H1 (cell line): Measurements from ENCODE around the gene KIAA1143. TPM values are rescaled to one million over a fixed set of nuclear protein-coding genes. Genes with fewer than 3 reads are reported as not detected.

Experiments used
- CTCF ChIA-PET: fragments of 300-600 bp; sonication (Branson Sonifier 250); formaldehyde crosslinking; loops from one replicate; lab custom pipeline; 2021; ENCODE audit not compliant: partially characterized antibody; lab: Charles Lee
- POLR2A ChIA-PET: fragments of 300-600 bp; sonication (Branson Sonifier 250); formaldehyde crosslinking; loops from one replicate; lab custom pipeline; 2021; ENCODE audit warnings: inconsistent platforms; ENCODE audit not compliant: partially characterized antibody; lab: Charles Lee
- DNase-seq, 2 experiments: peaks; one replicate each; pipeline versions ENCODE4 v3.0.0 to v3.0.0-alpha.2; 2010 to 2022; ENCODE audit warnings: low spot score in 2 of 2, low read depth in 1 of 2, mixed read lengths in 1 of 2
- FAIRE-seq: peaks from 2 replicates; lab custom pipeline; 2011; peaks lifted over from hg19 to GRCh38; lab: Jason Lieb, UNC
- H2AFZ ChIP-seq: 2 replicates; pipeline ENCODE4 v1.8.1; 2012; ENCODE audit warnings: low read length, inconsistent platforms
- H2AK5ac ChIP-seq: 2 replicates; pipeline ENCODE4 v1.6.1; 2013; ENCODE audit warnings: low read depth, low read length
- H2BK120ac ChIP-seq: replicated peaks from 2 replicates; pipeline ENCODE3; 2013; ENCODE audit warnings: low read depth, low read length, inconsistent platforms
- H2BK12ac ChIP-seq: 2 replicates; pipeline ENCODE4 v1.6.1; 2013; ENCODE audit warnings: low read depth, low read length
- H2BK15ac ChIP-seq: 2 replicates; pipeline ENCODE4 v1.6.1; 2013; ENCODE audit warnings: low read length
- H2BK20ac ChIP-seq: 2 replicates; pipeline ENCODE4 v1.6.1; 2013; ENCODE audit warnings: low read length
- H2BK5ac ChIP-seq: 2 replicates; pipeline ENCODE4 v1.6.1; 2013; ENCODE audit warnings: low read depth, low read length
- H3K14ac ChIP-seq: 2 replicates; pipeline ENCODE4 v1.6.1; 2013; ENCODE audit warnings: inconsistent platforms; ENCODE audit not compliant: insufficient read length
- H3K18ac ChIP-seq: 2 replicates; pipeline ENCODE4 v1.6.1; 2013; ENCODE audit warnings: low read length; ENCODE audit errors: extremely low read depth
- H3K23ac ChIP-seq: 2 replicates; pipeline ENCODE4 v1.6.1; 2013; ENCODE audit warnings: inconsistent platforms; ENCODE audit not compliant: insufficient read length
- H3K23me2 ChIP-seq: 2 replicates; pipeline ENCODE4 v1.6.1; 2013; ENCODE audit warnings: low read depth, low read length
- H3K27ac ChIP-seq: 2 replicates; pipeline ENCODE4 v1.6.1; 2011; ENCODE audit warnings: low read depth, low read length, inconsistent platforms
- H3K27me3 ChIP-seq, 4 experiments: replicated peaks in 1 of 4; 1 replicate in 1 of 4; 2 replicates in 3 of 4; pipeline versions ENCODE4 v1.6.1 to v1.8.1; 2011 to 2013; ENCODE audit warnings: low read length in 3 of 4, mild to moderate bottlenecking in 3 of 4, inconsistent platforms in 2 of 4, mixed read lengths in 2 of 4, moderate library complexity in 1 of 4; ENCODE audit not compliant: control insufficient read depth in 3 of 4, insufficient read depth in 3 of 4; ENCODE audit errors: extremely low read depth in 1 of 4
- H3K36me3 ChIP-seq, 4 experiments: 2 replicates each; pipeline versions ENCODE4 v1.6.1 to v1.8.1; 2011 to 2013; ENCODE audit warnings: mild to moderate bottlenecking in 4 of 4, low read length in 3 of 4, moderate library complexity in 2 of 4, control low read depth in 1 of 4, inconsistent platforms in 1 of 4; ENCODE audit not compliant: insufficient read depth in 4 of 4, control insufficient read depth in 2 of 4
- H3K4ac ChIP-seq: replicated peaks from 2 replicates; pipeline ENCODE3; 2013; ENCODE audit warnings: low read length, low read depth, mixed read lengths, inconsistent platforms; ENCODE audit not compliant: insufficient read length
- H3K4me1 ChIP-seq, 4 experiments: replicated peaks in 1 of 4; 1 replicate in 1 of 4; 2 replicates in 3 of 4; pipeline versions ENCODE4 v1.6.1 to v1.8.1; 2011 to 2013; ENCODE audit warnings: low read length in 3 of 4, inconsistent platforms in 2 of 4, mixed read lengths in 1 of 4; ENCODE audit not compliant: insufficient read depth in 4 of 4, control insufficient read depth in 3 of 4
- H3K4me2 ChIP-seq, 2 experiments: 2 replicates each; pipeline versions ENCODE4 v1.6.1 to v1.8.1; 2011 to 2013; ENCODE audit warnings: low read depth in 2 of 2, low read length in 2 of 2, control low read depth in 1 of 2, inconsistent platforms in 1 of 2, mild to moderate bottlenecking in 1 of 2; ENCODE audit not compliant: insufficient read depth in 1 of 2
- H3K4me3 ChIP-seq, 4 experiments: fragments of 200-600, 300-600 bp in 1 of 4; sonication (generic), shearing (Covaris generic), sonication (Bioruptor Twin) in 1 of 4; 2 replicates each; pipeline versions ENCODE4 v1.5.1 to v1.8.1; 2011 to 2016; ENCODE audit warnings: low read length in 4 of 4, low read depth in 3 of 4, control low read depth in 2 of 4, inconsistent platforms in 2 of 4, mild to moderate bottlenecking in 2 of 4, mixed read lengths in 1 of 4, moderate library complexity in 1 of 4; ENCODE audit not compliant: insufficient read depth in 2 of 4; ENCODE audit errors: extremely low read depth in 1 of 4
- H3K56ac ChIP-seq: replicated peaks from 2 replicates; pipeline ENCODE3; 2013; ENCODE audit warnings: low read depth, mild to moderate bottlenecking, mixed read lengths, low read length, inconsistent platforms; ENCODE audit not compliant: insufficient read length
- H3K79me1 ChIP-seq: 2 replicates; pipeline ENCODE4 v1.6.1; 2013; ENCODE audit warnings: low read depth, low read length, control low read depth
- H3K79me2 ChIP-seq, 2 experiments: 2 replicates each; pipeline versions ENCODE4 v1.6.1 to v1.8.1; 2012 to 2013; ENCODE audit warnings: low read length in 2 of 2, mild to moderate bottlenecking in 2 of 2, inconsistent platforms in 1 of 2; ENCODE audit not compliant: insufficient read depth in 2 of 2, control insufficient read depth in 1 of 2
- H3K9ac ChIP-seq, 4 experiments: replicated peaks in 1 of 4; 1 replicate in 1 of 4; 2 replicates in 3 of 4; pipeline versions ENCODE4 v1.6.1 to v1.8.1; 2011 to 2013; ENCODE audit warnings: low read depth in 3 of 4, low read length in 3 of 4, control low read depth in 2 of 4, mild to moderate bottlenecking in 2 of 4, moderate library complexity in 2 of 4, inconsistent platforms in 1 of 4; ENCODE audit errors: extremely low read depth in 1 of 4
- H3K9me3 ChIP-seq, 2 experiments: 2 replicates each; pipeline versions ENCODE4 v1.6.1 to v1.8.1; 2012 to 2013; ENCODE audit warnings: mild to moderate bottlenecking in 2 of 2, moderate library complexity in 2 of 2, control low read depth in 1 of 2, inconsistent platforms in 1 of 2, low read depth in 1 of 2, low read length in 1 of 2, mixed read lengths in 1 of 2; ENCODE audit not compliant: insufficient read depth in 2 of 2
- H4K20me1 ChIP-seq, 2 experiments: replicated peaks in 1 of 2; 2 replicates each; pipeline versions ENCODE3 to v1.8.1; 2011 to 2013; ENCODE audit warnings: inconsistent platforms in 2 of 2, low read length in 2 of 2, mild to moderate bottlenecking in 1 of 2; ENCODE audit not compliant: insufficient read depth in 2 of 2, control insufficient read depth in 1 of 2
- H4K5ac ChIP-seq: 2 replicates; pipeline ENCODE4 v1.6.1; 2013; ENCODE audit warnings: low read length, low read depth, mixed read lengths, inconsistent platforms; ENCODE audit not compliant: insufficient read length
- H4K8ac ChIP-seq: 2 replicates; pipeline ENCODE4 v1.8.0; 2013; ENCODE audit warnings: mild to moderate bottlenecking, moderate library complexity, low read length, inconsistent platforms; ENCODE audit not compliant: insufficient read depth; ENCODE audit errors: extremely low read depth
- H4K91ac ChIP-seq: replicated peaks from 2 replicates; pipeline ENCODE3; 2013; ENCODE audit warnings: low read length, mixed read lengths, inconsistent platforms; ENCODE audit not compliant: insufficient read length
- BCL11A ChIP-seq, 2 experiments: IDR thresholded peaks; one replicate each; pipeline ENCODE4 v1.6.1; 2011; ENCODE audit warnings: low read depth in 2 of 2, low read length in 2 of 2, mild to moderate bottlenecking in 2 of 2
- EP300 ChIP-seq, 2 experiments: IDR thresholded peaks; 1 replicate in 1 of 2; 2 replicates in 1 of 2; pipeline ENCODE4 v1.6.1; 2011 to 2012; ENCODE audit warnings: low read depth in 2 of 2, low read length in 2 of 2, mild to moderate bottlenecking in 2 of 2, borderline replicate concordance in 1 of 2, inconsistent platforms in 1 of 2, moderate library complexity in 1 of 2
- EZH2 ChIP-seq: fragments of 200-600 bp; sonication (generic); IDR thresholded peaks from 2 replicates; pipeline ENCODE4 v1.7.1; 2012; ENCODE audit warnings: low read depth, mild to moderate bottlenecking, moderate library complexity, low read length, inconsistent platforms; ENCODE audit not compliant: severe bottlenecking
- KDM4A ChIP-seq: IDR thresholded peaks from one replicate; pipeline ENCODE4 v1.7.1; 2012; ENCODE audit warnings: low read depth, mild to moderate bottlenecking, moderate library complexity, low read length, inconsistent platforms; ENCODE audit not compliant: severe bottlenecking
- NANOG ChIP-seq: IDR thresholded peaks from 2 replicates; pipeline ENCODE4 v1.6.1; 2011; ENCODE audit warnings: low read length, low read depth, mild to moderate bottlenecking, inconsistent platforms; ENCODE audit not compliant: insufficient read depth, poor library complexity, severe bottlenecking
- NRF1 ChIP-seq: IDR thresholded peaks from 2 replicates; pipeline ENCODE4 v1.6.1; 2011; ENCODE audit warnings: mild to moderate bottlenecking, low read depth, low read length, improper control_type of control experiment
- PHF8 ChIP-seq: fragments of 200-600 bp; sonication (generic); conservative IDR thresholded peaks from 2 replicates; pipeline ENCODE4 v1.7.1; 2012; ENCODE audit warnings: low read depth, mild to moderate bottlenecking, inconsistent platforms, low read length, moderate library complexity
- RAD21 ChIP-seq, 2 experiments: IDR thresholded peaks in 1 of 2; conservative IDR thresholded peaks in 1 of 2; 2 replicates each; pipeline ENCODE4 v1.6.1; 2011; ENCODE audit warnings: low read depth in 2 of 2, low read length in 2 of 2, improper control_type of control experiment in 1 of 2, inconsistent platforms in 1 of 2, mild to moderate bottlenecking in 1 of 2, moderate library complexity in 1 of 2
- SAP30 ChIP-seq: fragments of 300-600 bp; sonication (generic); IDR thresholded peaks from 2 replicates; pipeline ENCODE4 v1.7.1; 2012; ENCODE audit warnings: low read length, moderate library complexity, mild to moderate bottlenecking, inconsistent platforms; ENCODE audit not compliant: insufficient read depth, insufficient replicate concordance
- TEAD4 ChIP-seq: IDR thresholded peaks from 2 replicates; pipeline ENCODE4 v1.6.1; 2012; ENCODE audit warnings: low read depth, low read length, inconsistent platforms, mixed read lengths
- YY1 ChIP-seq: IDR thresholded peaks from 2 replicates; pipeline ENCODE4 v1.6.1; 2011; ENCODE audit warnings: low read depth, mild to moderate bottlenecking, low read length
- ZNF274 ChIP-seq: IDR thresholded peaks from 2 replicates; pipeline ENCODE4 v1.7.0; 2012; ENCODE audit warnings: low read length, borderline replicate concordance; ENCODE audit errors: extremely low read depth
- WGBS, 2 experiments: shearing (Covaris generic) in 1 of 2; methylation state at CpG; one replicate each; pipeline versions ENCODE4 v1.1.6 to v1.1.7; 2013 to 2015; ENCODE audit warnings: low lambda C conversion rate in 2 of 2, mixed read lengths in 2 of 2, inconsistent platforms in 1 of 2, low coverage in 1 of 2, missing lambda C conversion rate in 1 of 2; ENCODE audit not compliant: insufficient replicate concordance in 2 of 2, insufficient coverage in 1 of 2, insufficient read length in 1 of 2; ENCODE audit errors: extremely low coverage in 1 of 2, missing lambda C conversion rate in 1 of 2; 5-methylcytosine and 5-hydroxymethylcytosine counted together
- polyA plus RNA-seq, 7 experiments: library from polyadenylated mRNA; depleted of rRNA in 3 of 7; stranded (reverse) in 5 of 7; unstranded in 2 of 7; fragments of >200 nt in 5 of 7; fragments of 200-250 nt in 2 of 7; gene quantifications; 1 replicate in 5 of 7; 2 replicates in 1 of 7; 4 replicates in 1 of 7; pipeline versions ENCODE4 v1.2.1 to v1.2.3, GENCODE V29; 2011 to 2013; ENCODE audit warnings: missing spikeins in 2 of 7, mixed read lengths in 2 of 7
- total RNA-seq: library from RNA; stranded (reverse); fragmentation: NEBNext Ultra II Directional; extraction: Animal tissue kit (Norgen Biotek cat#: 25700); gene quantifications from 2 replicates; pipeline ENCODE4 v1.2.1, GENCODE V29; 2021

Gene KIAA1143
- total and polyA plus RNA-seq, 2 of the 8 experiments (the other 6 are each of a cell fraction or from before 2014, with no cell fraction given): 16.2 to 67.2 TPM

DNA sequence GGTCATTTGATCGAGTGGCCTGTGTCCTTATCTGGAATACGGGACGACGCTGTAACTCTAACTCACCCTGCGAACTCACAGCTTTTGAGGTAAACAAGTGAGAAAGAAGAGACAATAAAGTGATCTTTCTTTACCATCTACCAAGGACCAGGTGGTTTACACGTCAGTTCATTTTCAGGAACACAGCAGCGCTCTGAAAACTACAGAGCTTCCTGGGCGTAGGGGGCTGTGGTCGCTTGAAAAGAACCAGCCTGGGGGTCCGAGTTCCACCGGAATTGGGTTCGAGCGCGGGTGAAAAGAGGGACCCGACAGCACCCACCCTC, 357 bp downstream of the KIAA1143 start:
- Histone ChIP-seq H2BK5ac (peak overlapping the region; percentile 45), H3K23ac (no peak overlapping the region), H3K4me2 (peak overlapping the region; percentile 68 to 72), H2AK5ac (no peak overlapping the region), H3K56ac (no peak overlapping the region), H3K79me1 (peaks cover 3% of the 10 kb centered on the region; the same call in 1 of the 2 replicates), H3K9me3 (peaks cover 0 to 1% of the 10 kb centered on the region in 2 experiments; a peak in 2 of 4 replicates), H3K4me1 (no peaks in the 10 kb centered on the region; a peak in 1 of 7 replicates), H2BK20ac (no peak overlapping the region), H3K36me3 (peaks cover 2 to 25% (median 12%) of the 10 kb centered on the region in 4 experiments), H2BK15ac (no peak overlapping the region), H4K20me1 (no peaks in the 10 kb centered on the region), H3K4me3 (peak overlapping the region; percentile 89 to 97 (median 92)), H3K27ac (peak overlapping the region; percentile 69), H2AFZ (peak overlapping the region; percentile 57; the same call in 1 of the 2 replicates), H3K4ac (peak overlapping the region; percentile 59), H3K18ac (no peak overlapping the region), H3K9ac (peak overlapping the region; percentile 64 to 94 (median 93)), H2BK12ac (no peak overlapping the region; the same call in 1 of the 2 replicates), H3K27me3 (no peaks in the 10 kb centered on the region), H4K5ac (no peak overlapping the region), H2BK120ac (no peak overlapping the region), H3K23me2 (peaks cover 2% of the 10 kb centered on the region; the same call in 1 of the 2 replicates), H4K91ac (peak overlapping the region; percentile 34), H3K14ac (no peak overlapping the region), H3K79me2 (peaks cover 4 to 75% of the 10 kb centered on the region in 2 experiments; a peak in 3 of 4 replicates), H4K8ac (peak overlapping the region; percentile 98)
- WGBS, 2 experiments: 8% methylated on average over 15 of the region's 15 CpGs; no CpG with 5 or more reads in 1 of the 2 experiments
- peak in 1 of 2 experiments; percentile 44 for DNase-seq
- CTCF ChIA-PET: interaction anchor here (0.7 to 1.2 kb wide), 2 partner anchors 196 to 670 kb away, joined by 4 read pairs; no protein-coding TSS in a partner anchor
- no peak for FAIRE-seq
- POLR2A ChIA-PET: interaction anchor here (0.7 to 4.1 kb wide), 26 partner anchors 24 to 422 kb away, joined by 3 to 37 read pairs (median 4); partner anchors contain the start of genes TCAIM, ZNF197, ZNF35 and ZNF501
- TF ChIP-seq SAP30 (no peak), TEAD4 (no peak), YY1 (no peak), PHF8 (no peak), EZH2 (no peak), KDM4A (no peak), EP300 (IDR thresholded peaks at IDR 0.05; ENCODE audit: borderline replicate concordance in 1 of 2, low read depth in 2 of 2, low read length in 2 of 2) (no peak), NANOG (no peak), BCL11A (IDR thresholded peaks at IDR 0.05; ENCODE audit: low read depth in 2 of 2, low read length in 2 of 2) (no peak), RAD21 (IDR thresholded peaks at IDR 0.05 in 1 of 2, conservative IDR thresholded peaks at IDR 0.05 in 1 of 2; ENCODE audit: low read depth in 2 of 2, low read length in 2 of 2) (no peak), NRF1 (no peak), ZNF274 (no peak)
